ENCODE data around the gene ABAT.
"Not testable (repeated sequence)": the region's sequence is repeated elsewhere in the genome, so short reads cannot be mapped to it uniquely, and the experiment has no call there.

Gene ABAT

GRCh38 chr16:8775359-8775758, 100.9 kb downstream of the ABAT start:
- Histone ChIP-seq H3K4me3 (ENCODE audit: insufficient read depth, low read depth, low read length) (no peak overlapping the region), H3K4me1 (ENCODE audit: control insufficient read depth, insufficient read depth, low read length) (no peaks in the 10 kb centered on the region), H3K36me3 (ENCODE audit: control insufficient read depth, insufficient read depth, low read length) (no peaks in the 10 kb centered on the region), H3K27me3 (ENCODE audit: control insufficient read depth, insufficient read depth, low read length, poor library complexity, severe bottlenecking) (no peaks in the 10 kb centered on the region), H3K27ac (ENCODE audit: insufficient read depth, low read depth, low read length, poor library complexity, severe bottlenecking) (no peak overlapping the region), H3K9me3 (ENCODE audit: control insufficient read depth, low read length) (no peaks in the 10 kb centered on the region)
- 90 to 100% methylated on average over 1 of the region's 1 CpG for whole genome bisulfite sequencing, 2 experiments

DNA sequence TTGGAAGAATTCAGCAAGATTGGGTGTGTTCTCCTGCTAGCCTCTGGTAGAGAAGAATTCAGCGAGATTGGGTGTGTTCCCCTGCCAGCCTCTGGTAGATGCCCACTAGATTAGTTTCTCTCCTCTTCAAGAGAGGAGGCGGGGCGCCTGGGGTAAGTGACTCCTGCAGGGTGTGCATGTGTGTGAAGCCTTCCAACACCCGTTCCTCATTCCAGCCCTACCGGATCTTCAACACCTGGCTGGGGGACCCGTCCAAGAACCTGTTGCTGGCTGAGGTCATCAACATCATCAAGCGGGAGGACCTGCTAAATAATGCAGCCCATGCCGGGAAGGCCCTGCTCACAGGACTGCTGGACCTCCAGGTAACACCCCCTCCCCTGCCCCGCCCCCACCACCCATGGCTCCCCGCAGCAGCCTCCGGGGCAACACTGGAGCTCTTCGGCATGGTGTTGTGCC, 101.7 kb downstream of the ABAT start:
- Histone ChIP-seq H3K9me3 (ENCODE audit: control insufficient read depth, low read length) (no peaks in the 10 kb centered on the region), H3K4me3 (ENCODE audit: insufficient read depth, low read depth, low read length) (no peak overlapping the region), H3K27ac (ENCODE audit: insufficient read depth, low read depth, low read length, poor library complexity, severe bottlenecking) (no peak overlapping the region), H3K27me3 (ENCODE audit: control insufficient read depth, insufficient read depth, low read length, poor library complexity, severe bottlenecking) (no peaks in the 10 kb centered on the region), H3K36me3 (ENCODE audit: control insufficient read depth, insufficient read depth, low read length) (no peaks in the 10 kb centered on the region), H3K4me1 (ENCODE audit: control insufficient read depth, insufficient read depth, low read length) (no peaks in the 10 kb centered on the region)
- WGBS, 2 experiments: 69 to 71% methylated on average over 12 of the region's 12 CpGs

- no peaks in the 10 kb centered on the region for H3K27me3 ChIP-seq (ENCODE audit: control insufficient read depth, insufficient read depth, low read length, poor library complexity, severe bottlenecking)
- no peaks in the 10 kb centered on the region for H3K4me1 ChIP-seq (ENCODE audit: control insufficient read depth, insufficient read depth, low read length)
- no peak overlapping the region for H3K4me3 ChIP-seq (ENCODE audit: insufficient read depth, low read depth, low read length)
- 96% methylated on average over 6 of the region's 7 CpGs for WGBS, 2 experiments
- no peaks in the 10 kb centered on the region for H3K36me3 ChIP-seq (ENCODE audit: control insufficient read depth, insufficient read depth, low read length)
- no peak overlapping the region for H3K27ac ChIP-seq (ENCODE audit: insufficient read depth, low read depth, low read length, poor library complexity, severe bottlenecking)
- H3K9me3 ChIP-seq (ENCODE audit: control insufficient read depth, low read length): no peaks in the 10 kb centered on the region
Measured at GRCh38 chr16:8777217-8777616, 102.8 kb downstream of the ABAT start.

DNA sequence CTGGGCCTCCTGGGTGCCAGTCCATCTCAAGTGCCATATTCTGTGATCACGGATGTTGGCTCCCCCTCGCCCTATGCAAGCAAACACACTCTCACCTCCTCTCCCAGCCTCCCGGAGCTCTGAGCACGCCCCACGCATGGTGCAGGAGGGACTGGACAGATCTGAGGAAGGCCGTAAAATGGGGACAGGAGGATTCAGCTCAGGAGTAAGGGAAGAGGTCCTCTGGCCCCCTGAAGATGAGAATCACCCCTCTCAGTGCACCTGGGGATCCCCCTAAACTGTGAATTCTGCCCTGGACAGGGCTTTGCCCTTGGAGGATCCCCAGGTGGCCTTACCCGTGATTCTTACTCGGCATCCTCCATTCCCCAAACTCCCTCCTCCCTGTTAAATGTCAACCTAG, 107.4 kb downstream of the ABAT start:
- Histone ChIP-seq H3K9me3 (ENCODE audit: control insufficient read depth, low read length) (no peaks in the 10 kb centered on the region), H3K27me3 (ENCODE audit: control insufficient read depth, insufficient read depth, low read length, poor library complexity, severe bottlenecking) (no peaks in the 10 kb centered on the region), H3K27ac (ENCODE audit: insufficient read depth, low read depth, low read length, poor library complexity, severe bottlenecking) (no peak overlapping the region), H3K36me3 (ENCODE audit: control insufficient read depth, insufficient read depth, low read length) (no peaks in the 10 kb centered on the region), H3K4me3 (ENCODE audit: insufficient read depth, low read depth, low read length) (no peak overlapping the region), H3K4me1 (ENCODE audit: control insufficient read depth, insufficient read depth, low read length) (no peaks in the 10 kb centered on the region)
- 93 to 97% methylated on average over 8 of the region's 8 CpGs for WGBS, 2 experiments

- no peaks in the 10 kb centered on the region for H3K36me3 ChIP-seq (ENCODE audit: control insufficient read depth, insufficient read depth, low read length)
- no peak overlapping the region for H3K27ac ChIP-seq (ENCODE audit: insufficient read depth, low read depth, low read length, poor library complexity, severe bottlenecking)
- H3K4me3 ChIP-seq (ENCODE audit: insufficient read depth, low read depth, low read length): no peak overlapping the region
- no peaks in the 10 kb centered on the region for H3K27me3 ChIP-seq (ENCODE audit: control insufficient read depth, insufficient read depth, low read length, poor library complexity, severe bottlenecking)
- no peaks in the 10 kb centered on the region for H3K4me1 ChIP-seq (ENCODE audit: control insufficient read depth, insufficient read depth, low read length)
- H3K9me3 ChIP-seq (ENCODE audit: control insufficient read depth, low read length): no peaks in the 10 kb centered on the region
- WGBS, 2 experiments: 88 to 89% methylated on average over 6 of the region's 6 CpGs
Measured at GRCh38 chr16:8782673-8783072, 108.3 kb downstream of the ABAT start.

- no peaks in the 10 kb centered on the region for H3K9me3 ChIP-seq (ENCODE audit: control insufficient read depth, low read length)
- 90 to 92% methylated on average over 6 of the region's 6 CpGs for whole genome bisulfite sequencing, 2 experiments
- no peak overlapping the region for H3K4me3 ChIP-seq (ENCODE audit: insufficient read depth, low read depth, low read length)
- H3K27me3 ChIP-seq (ENCODE audit: control insufficient read depth, insufficient read depth, low read length, poor library complexity, severe bottlenecking): no peaks in the 10 kb centered on the region
- no peak overlapping the region for H3K27ac ChIP-seq (ENCODE audit: insufficient read depth, low read depth, low read length, poor library complexity, severe bottlenecking)
- no peaks in the 10 kb centered on the region for H3K36me3 ChIP-seq (ENCODE audit: control insufficient read depth, insufficient read depth, low read length)
- no peaks in the 10 kb centered on the region for H3K4me1 ChIP-seq (ENCODE audit: control insufficient read depth, insufficient read depth, low read length)
Measured at GRCh38 chr16:8785408-8785807, 111.0 kb downstream of the ABAT start.

DNA sequence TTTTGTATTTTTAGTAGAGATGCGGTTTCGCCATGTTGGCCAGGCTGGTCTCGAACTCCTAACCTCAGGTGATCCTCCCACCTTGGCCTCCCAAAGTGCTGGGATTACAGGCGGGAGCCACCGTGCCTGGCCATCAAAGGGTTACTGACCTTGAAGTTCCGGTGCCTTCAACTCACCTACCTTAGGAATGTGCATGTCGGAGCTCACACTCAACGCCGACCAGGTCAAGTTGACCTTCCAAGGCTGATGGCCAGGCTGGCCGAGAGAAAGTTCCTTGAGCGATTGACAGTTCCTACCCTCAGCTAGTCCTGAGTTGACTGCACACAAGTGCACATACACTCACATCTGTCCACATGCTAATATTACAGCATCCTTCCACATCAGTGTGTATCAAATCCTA, 111.9 kb downstream of the ABAT start:
- H3K36me3 ChIP-seq (ENCODE audit: control insufficient read depth, insufficient read depth, low read length); H3K4me1 ChIP-seq (ENCODE audit: control insufficient read depth, insufficient read depth, low read length); H3K4me3 ChIP-seq (ENCODE audit: insufficient read depth, low read depth, low read length); H3K27me3 ChIP-seq (ENCODE audit: control insufficient read depth, insufficient read depth, low read length, poor library complexity, severe bottlenecking); H3K9me3 ChIP-seq (ENCODE audit: control insufficient read depth, low read length); H3K27ac ChIP-seq (ENCODE audit: insufficient read depth, low read depth, low read length, poor library complexity, severe bottlenecking): not testable (repeated sequence)
- 92 to 93% methylated on average over 11 of the region's 11 CpGs for WGBS, 2 experiments

DNA sequence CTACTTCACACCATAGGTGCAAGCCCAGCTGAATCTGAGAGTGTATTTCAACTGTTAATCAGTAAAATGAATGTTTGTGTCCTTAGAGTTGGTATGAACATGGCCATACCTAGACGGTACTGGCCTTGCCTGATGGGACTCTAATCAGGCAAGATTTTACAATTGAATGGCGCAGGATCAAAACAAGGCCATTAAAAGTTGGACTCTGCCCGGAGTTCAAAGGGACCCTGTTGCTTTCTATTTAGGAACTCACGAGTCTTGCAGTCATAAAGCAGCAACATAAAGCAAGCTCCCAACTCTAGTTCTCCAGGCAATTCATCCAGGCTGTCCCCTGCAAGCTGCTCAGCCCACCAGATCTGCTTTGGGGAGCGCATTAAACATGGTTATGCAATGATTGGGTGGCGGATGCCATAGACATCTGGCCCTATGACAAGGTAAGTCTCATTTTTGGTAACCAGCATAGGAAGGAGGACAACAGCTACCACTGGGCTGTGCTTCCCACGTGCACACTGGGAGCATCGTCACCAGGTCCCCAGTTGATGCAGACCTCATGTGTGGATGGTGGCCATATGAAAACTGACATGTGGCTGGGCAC, 114.3 kb downstream of the ABAT start:
- no peaks in the 10 kb centered on the region for H3K36me3 ChIP-seq (ENCODE audit: control insufficient read depth, insufficient read depth, low read length)
- no peaks in the 10 kb centered on the region for H3K27me3 ChIP-seq (ENCODE audit: control insufficient read depth, insufficient read depth, low read length, poor library complexity, severe bottlenecking)
- no peaks in the 10 kb centered on the region for H3K4me1 ChIP-seq (ENCODE audit: control insufficient read depth, insufficient read depth, low read length)
- H3K4me3 ChIP-seq (ENCODE audit: insufficient read depth, low read depth, low read length): no peak overlapping the region
- H3K27ac ChIP-seq (ENCODE audit: insufficient read depth, low read depth, low read length, poor library complexity, severe bottlenecking): no peak overlapping the region
- H3K9me3 ChIP-seq (ENCODE audit: control insufficient read depth, low read length): no peaks in the 10 kb centered on the region
- 90 to 91% methylated on average over 8 of the region's 8 CpGs for WGBS, 2 experiments

DNA sequence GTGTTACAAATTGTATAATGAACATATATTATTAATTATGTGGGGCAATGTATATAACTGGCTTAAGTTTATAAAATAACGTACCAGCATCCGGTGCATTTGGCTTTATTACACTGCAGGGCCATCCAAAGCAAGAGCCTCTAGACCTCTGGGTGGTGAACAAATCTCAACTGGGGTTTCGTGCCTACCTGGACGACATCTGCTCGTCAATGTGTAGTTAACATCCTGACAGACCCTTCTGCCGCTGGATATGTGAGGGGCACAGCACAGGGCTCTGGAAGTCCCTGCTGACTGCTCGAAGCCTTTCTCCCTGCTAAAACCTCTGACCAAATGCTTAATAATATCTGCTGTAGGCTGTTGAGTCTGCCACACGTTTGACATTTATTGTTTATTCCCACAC, 120.7 kb downstream of the ABAT start:
- WGBS, 2 experiments: 94 to 97% methylated on average over 8 of the region's 8 CpGs
- Histone ChIP-seq H3K4me1 (ENCODE audit: control insufficient read depth, insufficient read depth, low read length) (peaks cover 19% of the 10 kb centered on the region), H3K27me3 (ENCODE audit: control insufficient read depth, insufficient read depth, low read length, poor library complexity, severe bottlenecking) (no peaks in the 10 kb centered on the region), H3K36me3 (ENCODE audit: control insufficient read depth, insufficient read depth, low read length) (no peaks in the 10 kb centered on the region), H3K27ac (ENCODE audit: insufficient read depth, low read depth, low read length, poor library complexity, severe bottlenecking) (no peak overlapping the region), H3K4me3 (ENCODE audit: insufficient read depth, low read depth, low read length) (no peak overlapping the region), H3K9me3 (ENCODE audit: control insufficient read depth, low read length) (no peaks in the 10 kb centered on the region)

DNA sequence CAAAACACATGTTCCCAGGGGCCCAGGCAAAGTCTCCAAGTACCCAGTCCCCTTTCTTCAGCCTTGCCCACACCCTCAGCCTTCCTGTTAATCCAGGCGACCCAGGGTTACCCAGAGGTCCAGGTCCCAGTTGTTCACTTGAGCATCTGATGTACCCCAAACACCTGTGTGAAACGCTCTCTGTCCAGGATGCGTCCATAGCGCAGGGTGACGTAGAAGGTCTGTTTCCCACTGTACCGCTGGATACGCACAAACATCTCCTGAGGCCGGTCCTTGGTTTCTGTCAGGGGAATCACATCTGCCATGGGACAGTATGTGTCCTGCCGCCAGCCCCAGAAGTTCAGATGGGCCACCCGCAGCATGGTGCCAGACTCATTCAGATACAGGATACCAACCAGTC, 121.4 kb downstream of the ABAT start:
- Histone ChIP-seq H3K36me3 (ENCODE audit: control insufficient read depth, insufficient read depth, low read length) (no peaks in the 10 kb centered on the region), H3K27ac (ENCODE audit: insufficient read depth, low read depth, low read length, poor library complexity, severe bottlenecking) (no peak overlapping the region), H3K27me3 (ENCODE audit: control insufficient read depth, insufficient read depth, low read length, poor library complexity, severe bottlenecking) (no peaks in the 10 kb centered on the region), H3K9me3 (ENCODE audit: control insufficient read depth, low read length) (no peaks in the 10 kb centered on the region), H3K4me1 (ENCODE audit: control insufficient read depth, insufficient read depth, low read length) (peaks cover 19% of the 10 kb centered on the region), H3K4me3 (ENCODE audit: insufficient read depth, low read depth, low read length) (no peak overlapping the region)
- whole genome bisulfite sequencing, 2 experiments: 94 to 95% methylated on average over 10 of the region's 10 CpGs

Data from ectodermal cell (in vitro differentiated cells).